Testis (tissue), 2 donors: ENCODE results near the gene ELMO1.

ENCODE experiments used
- CTCF ChIP-seq, 3 experiments: fragments of 450-650 bp in 2 of 3; fragments of 200-600 bp in 1 of 3; sonication (generic) in 1 of 3; IDR thresholded peaks; one replicate each; pipeline ENCODE4 v1.5.1; 2016 to 2019; ENCODE audit warnings: antibody characterized with exemption in 3 of 3, mild to moderate bottlenecking in 2 of 3, moderate library complexity in 1 of 3
- POLR2A ChIP-seq: fragments of 450-650 bp; IDR thresholded peaks from one replicate; pipeline ENCODE4 v1.6.1; 2017; ENCODE audit warnings: antibody characterized with exemption, mild to moderate bottlenecking, moderate library complexity

- TF ChIP-seq CTCF (IDR thresholded peaks at IDR 0.05) (no peak), POLR2A (no peak)
Measured at GRCh38 chr7:37108615-37109014, 340.0 kb downstream of the ELMO1 start.
